ENCODE data around the gene PPP1R7.

- TF ChIP-seq, protein P1, sequence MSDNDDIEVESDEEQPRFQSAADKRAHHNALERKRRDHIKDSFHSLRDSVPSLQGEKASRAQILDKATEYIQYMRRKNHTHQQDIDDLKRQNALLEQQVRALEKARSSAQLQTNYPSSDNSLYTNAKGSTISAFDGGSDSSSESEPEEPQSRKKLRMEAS (IDR thresholded peaks at IDR 0.05), result no peak
- no peak for TF ChIP-seq EP300 (IDR thresholded peaks at IDR 0.05; ENCODE audit: borderline replicate concordance)
- no peak for TF ChIP-seq CREB1 (IDR thresholded peaks at IDR 0.05; ENCODE audit: low read depth)
- TF ChIP-seq TEAD4 (IDR thresholded peaks at IDR 0.05), result no peak
- no peak for TF ChIP-seq RAD21 (IDR thresholded peaks at IDR 0.05; ENCODE audit: low read depth)
- no peak for TF ChIP-seq YY1 (IDR thresholded peaks at IDR 0.05; ENCODE audit: low read depth)
- no peak for TF ChIP-seq EGR1 (IDR thresholded peaks at IDR 0.05)
- TF ChIP-seq TAF1 (IDR thresholded peaks at IDR 0.05; ENCODE audit: low read depth), result no peak
- no peak for TF ChIP-seq FOXM1 (IDR thresholded peaks at IDR 0.05; ENCODE audit: borderline replicate concordance, low read depth)
- TF ChIP-seq CEBPB (IDR thresholded peaks at IDR 0.05), result no peak
- no peak for TF ChIP-seq TCF12 (IDR thresholded peaks at IDR 0.05; ENCODE audit: low read depth)
- no peak for TF ChIP-seq USF1 (IDR thresholded peaks at IDR 0.05)
- TF ChIP-seq, protein P2, sequence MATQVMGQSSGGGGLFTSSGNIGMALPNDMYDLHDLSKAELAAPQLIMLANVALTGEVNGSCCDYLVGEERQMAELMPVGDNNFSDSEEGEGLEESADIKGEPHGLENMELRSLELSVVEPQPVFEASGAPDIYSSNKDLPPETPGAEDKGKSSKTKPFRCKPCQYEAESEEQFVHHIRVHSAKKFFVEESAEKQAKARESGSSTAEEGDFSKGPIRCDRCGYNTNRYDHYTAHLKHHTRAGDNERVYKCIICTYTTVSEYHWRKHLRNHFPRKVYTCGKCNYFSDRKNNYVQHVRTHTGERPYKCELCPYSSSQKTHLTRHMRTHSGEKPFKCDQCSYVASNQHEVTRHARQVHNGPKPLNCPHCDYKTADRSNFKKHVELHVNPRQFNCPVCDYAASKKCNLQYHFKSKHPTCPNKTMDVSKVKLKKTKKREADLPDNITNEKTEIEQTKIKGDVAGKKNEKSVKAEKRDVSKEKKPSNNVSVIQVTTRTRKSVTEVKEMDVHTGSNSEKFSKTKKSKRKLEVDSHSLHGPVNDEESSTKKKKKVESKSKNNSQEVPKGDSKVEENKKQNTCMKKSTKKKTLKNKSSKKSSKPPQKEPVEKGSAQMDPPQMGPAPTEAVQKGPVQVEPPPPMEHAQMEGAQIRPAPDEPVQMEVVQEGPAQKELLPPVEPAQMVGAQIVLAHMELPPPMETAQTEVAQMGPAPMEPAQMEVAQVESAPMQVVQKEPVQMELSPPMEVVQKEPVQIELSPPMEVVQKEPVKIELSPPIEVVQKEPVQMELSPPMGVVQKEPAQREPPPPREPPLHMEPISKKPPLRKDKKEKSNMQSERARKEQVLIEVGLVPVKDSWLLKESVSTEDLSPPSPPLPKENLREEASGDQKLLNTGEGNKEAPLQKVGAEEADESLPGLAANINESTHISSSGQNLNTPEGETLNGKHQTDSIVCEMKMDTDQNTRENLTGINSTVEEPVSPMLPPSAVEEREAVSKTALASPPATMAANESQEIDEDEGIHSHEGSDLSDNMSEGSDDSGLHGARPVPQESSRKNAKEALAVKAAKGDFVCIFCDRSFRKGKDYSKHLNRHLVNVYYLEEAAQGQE (IDR thresholded peaks at IDR 0.05; ENCODE audit: low read depth), result no peak
- no peak for TF ChIP-seq ZBTB7A (IDR thresholded peaks at IDR 0.05; ENCODE audit: low read depth)
Observed at GRCh38 chr2:241139531-241140444, 10.5 kb upstream of the PPP1R7 start.

All from Ishikawa (cell line).